Amniotic epithelial cell (primary cell): ENCODE results near the gene PYY.
"Not testable (repeated sequence)": the region's sequence is repeated elsewhere in the genome, so short reads cannot be mapped to it uniquely, and the experiment has no call there.

Source experiments
- DNase-seq: peaks from one replicate; pipeline ENCODE4 v3.0.0-alpha.2; 2010; ENCODE audit warnings: low read depth

PYY gene

GRCh38 chr17:43953746-43954145 lies at the start of gene PYY:
PYY (minus strand) TSS chr17:43953940; CDS start chr17:43953483, 457 bp downstream.
- DNase-seq = no peak

- peak; percentile 86 for DNase-seq
Measured at GRCh38 chr17:44002141-44002848, 48.6 kb upstream of the PYY start.

GRCh38 chr17:44001461-44001920 lies 47.8 kb upstream of the PYY start:
- no peak for DNase-seq

GRCh38 chr17:44000871-44001460 lies 47.2 kb upstream of the PYY start:
- no peak for DNase-seq

- no peak for DNase-seq
Measured at GRCh38 chr17:44000141-44000860, 46.6 kb upstream of the PYY start.

- DNase-seq = no peak
Measured at GRCh38 chr17:43999024-43999423, 45.3 kb upstream of the PYY start.

- peak; percentile 41 for DNase-seq
Measured at GRCh38 chr17:43998552-43998951, 44.8 kb upstream of the PYY start.

GRCh38 chr17:43997180-43997579 lies 43.4 kb upstream of the PYY start:
- not testable (repeated sequence) for DNase-seq

- no peak for DNase-seq
Measured at GRCh38 chr17:43995150-43995471, 41.4 kb upstream of the PYY start.

- DNase-seq = peak; percentile 32
Measured at GRCh38 chr17:43994272-43995149, 40.8 kb upstream of the PYY start.

GRCh38 chr17:43992641-43993040 lies 38.9 kb upstream of the PYY start:
- DNase-seq = no peak

- no peak for DNase-seq
Measured at GRCh38 chr17:43988301-43988700, 34.6 kb upstream of the PYY start.

- no peak for DNase-seq
Measured at GRCh38 chr17:43987131-43988021, 33.6 kb upstream of the PYY start.

- DNase-seq = no peak
Measured at GRCh38 chr17:43986225-43986981, 32.7 kb upstream of the PYY start.

- no peak for DNase-seq
Measured at GRCh38 chr17:43984521-43984920, 30.8 kb upstream of the PYY start.

- DNase-seq = no peak
Measured at GRCh38 chr17:43983515-43984411, 30.0 kb upstream of the PYY start.

GRCh38 chr17:43983196-43983514 lies 29.4 kb upstream of the PYY start:
- no peak for DNase-seq

- no peak for DNase-seq
Measured at GRCh38 chr17:43982171-43982570, 28.4 kb upstream of the PYY start.

GRCh38 chr17:43979671-43980070 lies 25.9 kb upstream of the PYY start:
- no peak for DNase-seq

GRCh38 chr17:43979011-43979410 lies 25.3 kb upstream of the PYY start:
- DNase-seq = no peak
